Measurements from ENCODE around the gene RAPGEFL1. TPM values are rescaled to one million over a fixed set of nuclear protein-coding genes. Genes with fewer than 3 reads are reported as not detected.
A peak's percentile ranks its signal among the peaks of the same experiment; 100 is the strongest.

Gene RAPGEFL1
- total and polyA plus RNA-seq, 10 of the 15 experiments (the other 5 are each of a cell fraction or from before 2014, with no cell fraction given), result 0.13 to 3.2 (median 1.5) TPM

DNA sequence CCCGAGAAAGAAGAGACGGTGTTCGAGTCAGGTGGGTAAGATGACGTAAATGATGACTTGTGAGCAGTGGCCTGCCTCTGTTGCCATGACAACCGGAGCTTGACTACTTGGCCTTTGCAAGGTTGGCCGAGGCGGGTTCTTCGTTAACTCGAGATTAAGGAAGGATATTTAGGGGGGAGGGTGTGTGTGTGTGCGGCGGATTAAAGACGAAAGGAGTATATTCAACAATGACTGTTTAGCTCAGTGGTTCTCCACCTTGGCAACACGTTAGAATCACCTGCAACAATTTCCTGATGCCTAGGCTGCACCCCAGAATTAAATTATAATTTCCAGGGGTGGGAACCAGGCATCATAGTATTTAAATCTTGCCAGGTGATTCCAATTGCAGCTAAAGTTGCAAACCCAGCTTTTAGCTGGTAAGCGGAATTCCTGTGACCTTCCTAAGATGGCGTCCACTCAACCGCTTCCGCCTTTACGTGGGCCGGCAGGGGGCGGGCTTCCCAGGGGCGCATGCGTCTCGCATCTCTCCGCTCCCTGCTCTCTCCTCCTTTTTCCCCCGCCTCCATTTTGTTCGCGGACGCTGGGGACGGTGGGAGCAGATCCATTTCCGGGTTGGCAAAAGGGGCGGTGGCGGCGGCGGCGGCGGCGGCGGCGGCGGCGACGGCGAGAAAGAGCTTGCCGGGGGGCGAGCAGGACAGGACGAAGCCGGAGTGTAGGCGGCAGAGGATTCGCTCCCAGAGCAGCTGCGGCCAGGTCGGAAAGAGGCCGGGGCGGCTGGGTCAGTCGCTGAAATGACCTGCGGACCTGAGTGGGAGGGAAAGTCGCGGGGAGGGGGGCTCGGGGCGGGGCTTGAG is 41.7 kb downstream of the RAPGEFL1 start, which contains the start of gene WIPF2 (continued):
- TF ChIP-seq ZBTB4 (CRISPR knock-in tag; IDR thresholded peaks at IDR 0.05) (no peak), BACH1 (IDR thresholded peaks at IDR 0.05; ENCODE audit: borderline replicate concordance) (no peak), TAF1 (IDR thresholded peaks at IDR 0.05; ENCODE audit: borderline replicate concordance, low read depth, low read length) (peak; percentile 45; the same call in 1 of the 2 replicates), SREBF2 (IDR thresholded peaks at IDR 0.05; ENCODE audit: low read length) (no peak), POLR2A (IDR thresholded peaks at IDR 0.05; ENCODE audit: low read depth, low read length) (peak; percentile 82), SMAD1 (IDR thresholded peaks at IDR 0.05; ENCODE audit: low read depth, partially characterized antibody) (peak; percentile 84), RB1 (IDR thresholded peaks at IDR 0.05; ENCODE audit: borderline replicate concordance) (0 out of 2 replicates have a peak, but pooled peaks have one; percentile 25), ATF3 (IDR thresholded peaks at IDR 0.05; ENCODE audit: borderline replicate concordance, extremely low read depth, low read depth, low read length) (no peak), NFXL1 (IDR thresholded peaks at IDR 0.05; ENCODE audit: borderline replicate concordance) (no peak), SMAD5 (IDR thresholded peaks at IDR 0.05; ENCODE audit: low read depth) (no peak), CREB1 (IDR thresholded peaks at IDR 0.05; ENCODE audit: low read depth) (peak; percentile 87), SIN3A (IDR thresholded peaks at IDR 0.05; ENCODE audit: low read depth, low read length) (peak; percentile 74; the same call in 1 of the 2 replicates), HDAC6 (IDR thresholded peaks at IDR 0.05; ENCODE audit: unreplicated experiment) (no peak), ZNF384 (IDR thresholded peaks at IDR 0.05; ENCODE audit: borderline replicate concordance, low read depth, low read length) (no peak), KAT2A (conservative IDR thresholded peaks at IDR 0.05; ENCODE audit: control insufficient read depth, low read depth, low read length) (no peak), ZNF274 (IDR thresholded peaks at IDR 0.05; ENCODE audit: insufficient read depth, insufficient read length) (no peak), USF1 (IDR thresholded peaks at IDR 0.05; ENCODE audit: borderline replicate concordance, extremely low read length, insufficient read depth, low read depth, low read length) (peak; percentile 41), MYB (IDR thresholded peaks at IDR 0.05; ENCODE audit: borderline replicate concordance, low read depth, low read length) (no peak), SUZ12 (IDR thresholded peaks at IDR 0.05; ENCODE audit: unreplicated experiment) (no peak), CBX3 (IDR thresholded peaks at IDR 0.05; ENCODE audit: borderline replicate concordance, low read depth) (no peak)
- TF ChIP-seq, protein P1, sequence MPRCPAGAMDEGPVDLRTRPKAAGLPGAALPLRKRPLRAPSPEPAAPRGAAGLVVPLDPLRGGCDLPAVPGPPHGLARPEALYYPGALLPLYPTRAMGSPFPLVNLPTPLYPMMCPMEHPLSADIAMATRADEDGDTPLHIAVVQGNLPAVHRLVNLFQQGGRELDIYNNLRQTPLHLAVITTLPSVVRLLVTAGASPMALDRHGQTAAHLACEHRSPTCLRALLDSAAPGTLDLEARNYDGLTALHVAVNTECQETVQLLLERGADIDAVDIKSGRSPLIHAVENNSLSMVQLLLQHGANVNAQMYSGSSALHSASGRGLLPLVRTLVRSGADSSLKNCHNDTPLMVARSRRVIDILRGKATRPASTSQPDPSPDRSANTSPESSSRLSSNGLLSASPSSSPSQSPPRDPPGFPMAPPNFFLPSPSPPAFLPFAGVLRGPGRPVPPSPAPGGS (IDR thresholded peaks at IDR 0.05; ENCODE audit: borderline replicate concordance, insufficient read depth, low read depth, low read length, poor library complexity, severe bottlenecking), result no peak
